Ovary (tissue), 3 donors: ENCODE results near the gene CCK.

ENCODE experiments used
- CTCF ChIP-seq, 3 donors: fragments of 450-650 bp in 2 of 3; fragments of 200-600 bp in 1 of 3; IDR thresholded peaks; one replicate each; pipeline versions ENCODE4 v1.5.1 to v1.8.0; 2016 to 2022; ENCODE audit warnings: antibody characterized with exemption in 3 of 3, mild to moderate bottlenecking in 1 of 3
- EP300 ChIP-seq: sonication (generic); formaldehyde crosslinking; IDR thresholded peaks from one replicate; pipeline ENCODE4 v1.6.1; 2017; ENCODE audit warnings: antibody characterized with exemption
- POLR2A ChIP-seq: fragments of 450-650 bp; IDR thresholded peaks from one replicate; pipeline ENCODE4 v1.6.1; 2017; ENCODE audit warnings: antibody characterized with exemption, mild to moderate bottlenecking, moderate library complexity
- donor health status: DM: no; HTN: no; CAD: no.

DNA sequence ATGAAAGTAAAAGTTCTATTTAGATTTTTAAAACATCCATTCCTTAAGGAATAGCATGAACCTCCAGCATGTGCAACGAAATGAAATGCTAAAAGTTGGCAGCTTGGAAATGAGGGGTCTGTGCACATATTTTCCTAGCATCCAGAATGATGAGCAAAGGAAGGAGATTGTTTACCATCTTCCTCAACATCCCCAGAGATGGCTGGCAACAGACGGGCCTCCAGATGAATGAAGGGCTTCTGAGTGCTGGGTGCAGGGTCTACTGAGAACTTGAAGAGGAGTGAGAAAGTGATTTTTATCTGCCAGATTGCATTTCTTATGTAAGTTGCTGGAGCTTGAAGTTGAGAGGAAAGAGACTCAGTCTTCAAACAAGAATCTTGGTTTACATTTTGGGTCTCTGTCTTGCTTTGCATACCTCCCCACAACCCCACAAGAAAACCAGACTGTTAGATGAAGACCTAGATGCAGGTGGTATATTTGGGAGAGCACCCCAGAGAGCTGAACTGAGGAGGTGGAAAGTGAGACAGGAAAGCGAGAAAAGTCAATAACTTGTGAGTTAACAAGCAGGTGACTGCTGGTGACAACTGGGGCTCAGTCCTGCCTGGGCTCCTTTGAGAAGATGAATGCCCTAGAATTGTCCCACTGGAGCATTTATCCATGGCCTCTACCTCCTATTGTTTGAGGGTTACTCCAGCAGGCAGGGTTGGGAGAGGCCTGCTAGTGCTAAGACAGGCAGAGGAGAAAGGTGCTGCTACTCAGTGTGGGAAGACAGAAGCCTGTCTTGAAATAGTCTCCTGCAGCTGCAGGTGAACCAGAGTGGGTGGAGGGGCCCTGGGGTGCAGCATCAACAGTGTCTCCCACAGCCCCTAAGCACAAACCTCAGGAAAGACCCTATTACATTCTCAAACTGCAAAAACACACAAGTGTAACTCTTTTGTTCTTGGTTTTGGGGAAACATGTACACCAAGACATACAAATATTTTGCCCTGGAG lies 10.5 kb upstream of the CCK start:
- TF ChIP-seq POLR2A (no peak), CTCF (IDR thresholded peaks at IDR 0.05) (no peak), EP300 (no peak)
